Spinal cord (tissue), 10 donors: ENCODE measurements around the gene ADARB2. TPM values are rescaled to one million over a fixed set of nuclear protein-coding genes. Genes with fewer than 3 reads are reported as not detected.

Experiments
- DNase-seq, 6 donors: peaks; one replicate each; pipeline versions ENCODE4 v3.0.0 to v3.0.0-alpha.2; 2013 to 2015; ENCODE audit warnings: low spot score in 6 of 6, low read depth in 4 of 6
- H3K27ac ChIP-seq: one replicate; pipeline ENCODE4 v1.5.1; 2013; ENCODE audit warnings: low read depth, low read length, control low read depth
- H3K27me3 ChIP-seq: one replicate; pipeline ENCODE4 v1.6.1; 2013; ENCODE audit warnings: low read length; ENCODE audit not compliant: control insufficient read depth, insufficient read depth
- H3K36me3 ChIP-seq: one replicate; pipeline ENCODE4 v1.6.1; 2013; ENCODE audit warnings: low read length; ENCODE audit not compliant: control insufficient read depth, insufficient read depth
- H3K4me1 ChIP-seq: one replicate; pipeline ENCODE4 v1.6.1; 2013; ENCODE audit warnings: low read length; ENCODE audit not compliant: control insufficient read depth, insufficient read depth
- H3K4me3 ChIP-seq: one replicate; pipeline ENCODE4 v1.5.1; 2013; ENCODE audit warnings: low read depth, low read length, control low read depth
- H3K9me3 ChIP-seq: one replicate; pipeline ENCODE4 v1.6.1; 2013; ENCODE audit warnings: low read length; ENCODE audit not compliant: control insufficient read depth, insufficient read depth
- WGBS: methylation state at CpG from one replicate; pipeline ENCODE4 v1.1.5; 2013; ENCODE audit warnings: missing lambda C conversion rate; ENCODE audit not compliant: insufficient coverage; 5-methylcytosine and 5-hydroxymethylcytosine counted together
- polyA plus RNA-seq, 2 donors: library from polyadenylated mRNA; unstranded; fragments of 120-200 nt; gene quantifications; one replicate each; pipeline ENCODE4 v1.2.1, GENCODE V29; 2013; ENCODE audit not compliant: insufficient read length in 2 of 2
- total RNA-seq, 2 donors: library from RNA; depleted of rRNA in 1 of 2; stranded (reverse); fragments of 120-200 nt in 1 of 2; fragments of >200 nt in 1 of 2; gene quantifications; one replicate each; pipeline versions ENCODE4 v1.2.3 to v1.2.4, GENCODE V29; 2013 to 2014
- donor health status: healthy.

Gene ADARB2
- total and polyA plus RNA-seq, 4 donors = 4.1 to 11.2 (median 8.3) TPM

GRCh38 chr10:1274111-1274661 lies 463.1 kb downstream of the ADARB2 start:
- 74% methylated on average over 8 of the region's 13 CpGs for WGBS
- no peak for DNase-seq

GRCh38 chr10:1273372-1274105 lies 463.8 kb downstream of the ADARB2 start:
- Histone ChIP-seq H3K36me3 (peaks cover 13% of the 10 kb centered on the region), H3K9me3 (no peaks in the 10 kb centered on the region), H3K27me3 (no peaks in the 10 kb centered on the region), H3K27ac (no peak overlapping the region), H3K4me1 (peaks cover 12% of the 10 kb centered on the region), H3K4me3 (no peak overlapping the region)
- 92% methylated on average over 18 of the region's 19 CpGs for WGBS
- no peak for DNase-seq

More at GRCh38 chr10:1274111-1274661, 463.1 kb downstream of the ADARB2 start:
- Histone ChIP-seq H3K27me3 (no peaks in the 10 kb centered on the region), H3K9me3 (no peaks in the 10 kb centered on the region), H3K27ac (no peak overlapping the region), H3K4me3 (no peak overlapping the region), H3K4me1 (peaks cover 12% of the 10 kb centered on the region), H3K36me3 (peaks cover 13% of the 10 kb centered on the region)

- DNase-seq = no peak
- 85% methylated on average over 4 of the region's 9 CpGs for WGBS
- H3K9me3 ChIP-seq = no peaks in the 10 kb centered on the region
- no peak overlapping the region for H3K27ac ChIP-seq
- H3K36me3 ChIP-seq = peaks cover 13% of the 10 kb centered on the region
- no peak overlapping the region for H3K4me3 ChIP-seq
- H3K4me1 ChIP-seq = peaks cover 12% of the 10 kb centered on the region
- no peaks in the 10 kb centered on the region for H3K27me3 ChIP-seq
Observed at GRCh38 chr10:1272777-1273161, 464.6 kb downstream of the ADARB2 start.

- Histone ChIP-seq H3K36me3 (peaks cover 13% of the 10 kb centered on the region), H3K27me3 (no peaks in the 10 kb centered on the region), H3K4me1 (peaks cover 12% of the 10 kb centered on the region), H3K27ac (no peak overlapping the region), H3K4me3 (no peak overlapping the region), H3K9me3 (no peaks in the 10 kb centered on the region)
- DNase-seq = no peak
- 81% methylated on average over 7 of the region's 12 CpGs for whole genome bisulfite sequencing
Observed at GRCh38 chr10:1272079-1272776, 465.1 kb downstream of the ADARB2 start.

GRCh38 chr10:1270906-1271305 lies 466.4 kb downstream of the ADARB2 start:
- Histone ChIP-seq H3K9me3 (no peaks in the 10 kb centered on the region), H3K36me3 (peaks cover 13% of the 10 kb centered on the region), H3K4me1 (peaks cover 12% of the 10 kb centered on the region), H3K4me3 (no peak overlapping the region), H3K27me3 (no peaks in the 10 kb centered on the region), H3K27ac (no peak overlapping the region)
- DNase-seq = no peak
- WGBS = 95% methylated on average over 13 of the region's 15 CpGs

GRCh38 chr10:1270490-1270889 lies 466.8 kb downstream of the ADARB2 start:
- WGBS = 64% methylated on average over 7 of the region's 9 CpGs
- H3K27me3 ChIP-seq = no peaks in the 10 kb centered on the region
- H3K27ac ChIP-seq = no peak overlapping the region
- no peak overlapping the region for H3K4me3 ChIP-seq
- no peak for DNase-seq
- H3K36me3 ChIP-seq = peaks cover 13% of the 10 kb centered on the region
- no peaks in the 10 kb centered on the region for H3K9me3 ChIP-seq
- peaks cover 12% of the 10 kb centered on the region for H3K4me1 ChIP-seq

GRCh38 chr10:1268831-1269230 lies 468.5 kb downstream of the ADARB2 start:
- WGBS = 83% methylated on average over 1 of the region's 1 CpG
- Histone ChIP-seq H3K36me3 (peaks cover 9% of the 10 kb centered on the region), H3K4me1 (peaks cover 7% of the 10 kb centered on the region), H3K27me3 (no peaks in the 10 kb centered on the region), H3K9me3 (no peaks in the 10 kb centered on the region), H3K4me3 (no peak overlapping the region), H3K27ac (no peak overlapping the region)
- no peak for DNase-seq

GRCh38 chr10:1267568-1267967 lies 469.8 kb downstream of the ADARB2 start:
- no peaks in the 10 kb centered on the region for H3K27me3 ChIP-seq
- no peak for DNase-seq
- no peaks in the 10 kb centered on the region for H3K9me3 ChIP-seq
- no peaks in the 10 kb centered on the region for H3K4me1 ChIP-seq
- H3K27ac ChIP-seq = no peak overlapping the region
- no CpG with 5 or more reads among the region's 7 CpGs for WGBS
- H3K4me3 ChIP-seq = no peak overlapping the region
- peaks cover 6% of the 10 kb centered on the region for H3K36me3 ChIP-seq

- no peaks in the 10 kb centered on the region for H3K9me3 ChIP-seq
- 87% methylated on average over 3 of the region's 8 CpGs for WGBS
- no peak for DNase-seq
- H3K36me3 ChIP-seq = peaks cover 6% of the 10 kb centered on the region
- no peak overlapping the region for H3K27ac ChIP-seq
- no peak overlapping the region for H3K4me3 ChIP-seq
- H3K27me3 ChIP-seq = no peaks in the 10 kb centered on the region
- H3K4me1 ChIP-seq = no peaks in the 10 kb centered on the region
Observed at GRCh38 chr10:1267148-1267547, 470.2 kb downstream of the ADARB2 start.
